Measurements from ENCODE around the gene NCOA6. TPM values are rescaled to one million over a fixed set of nuclear protein-coding genes. Genes with fewer than 3 reads are reported as not detected.
A peak's percentile ranks its signal among the peaks of the same experiment; 100 is the strongest.

Gene NCOA6
- total RNA-seq, 1 experiment from 2014 or later = 35.1 TPM

- peaks cover 8% of the 10 kb centered on the region for H4K20me1 ChIP-seq (ENCODE audit: insufficient read depth)
- TF ChIP-seq EZH2 (IDR thresholded peaks at IDR 0.05; ENCODE audit: low read depth) = no peak
- TF ChIP-seq, protein P1, sequence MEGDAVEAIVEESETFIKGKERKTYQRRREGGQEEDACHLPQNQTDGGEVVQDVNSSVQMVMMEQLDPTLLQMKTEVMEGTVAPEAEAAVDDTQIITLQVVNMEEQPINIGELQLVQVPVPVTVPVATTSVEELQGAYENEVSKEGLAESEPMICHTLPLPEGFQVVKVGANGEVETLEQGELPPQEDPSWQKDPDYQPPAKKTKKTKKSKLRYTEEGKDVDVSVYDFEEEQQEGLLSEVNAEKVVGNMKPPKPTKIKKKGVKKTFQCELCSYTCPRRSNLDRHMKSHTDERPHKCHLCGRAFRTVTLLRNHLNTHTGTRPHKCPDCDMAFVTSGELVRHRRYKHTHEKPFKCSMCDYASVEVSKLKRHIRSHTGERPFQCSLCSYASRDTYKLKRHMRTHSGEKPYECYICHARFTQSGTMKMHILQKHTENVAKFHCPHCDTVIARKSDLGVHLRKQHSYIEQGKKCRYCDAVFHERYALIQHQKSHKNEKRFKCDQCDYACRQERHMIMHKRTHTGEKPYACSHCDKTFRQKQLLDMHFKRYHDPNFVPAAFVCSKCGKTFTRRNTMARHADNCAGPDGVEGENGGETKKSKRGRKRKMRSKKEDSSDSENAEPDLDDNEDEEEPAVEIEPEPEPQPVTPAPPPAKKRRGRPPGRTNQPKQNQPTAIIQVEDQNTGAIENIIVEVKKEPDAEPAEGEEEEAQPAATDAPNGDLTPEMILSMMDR (conservative IDR thresholded peaks at IDR 0.05) = no peak
- POLR2A ChIA-PET (ENCODE audit: unreplicated experiment) = interaction anchor here (0.7 kb wide), 1 partner anchor 543 kb away, joined by 4 read pairs; no protein-coding TSS in a partner anchor
Observed at GRCh38 chr20:34710861-34711574, 114.4 kb downstream of the NCOA6 start.

GRCh38 chr20:34710568-34710839, 114.9 kb downstream of the NCOA6 start:
- POLR2A ChIA-PET (ENCODE audit: unreplicated experiment) = interaction anchor here (0.7 kb wide), 1 partner anchor 544 kb away, joined by 4 read pairs; no protein-coding TSS in a partner anchor
- no peaks in the 10 kb centered on the region for H3K9me3 ChIP-seq (ENCODE audit: insufficient read depth, low read depth)
- CTCF ChIA-PET = interaction anchor here (0.6 to 0.7 kb wide), 2 partner anchors 59 to 440 kb away, joined by 4 to 6 read pairs; no protein-coding TSS in a partner anchor
- no peaks in the 10 kb centered on the region for H3K79me2 ChIP-seq (ENCODE audit: low read depth)
- BruUV-seq (replicated peaks) = no TSS peak
- no peak for DNase-seq
- H3K36me3 ChIP-seq (ENCODE audit: low read depth) = peaks cover 6% of the 10 kb centered on the region; the same call in 1 of the 2 replicates
- no peak overlapping the region for H2AFZ ChIP-seq
- intact Hi-C loops (cut with micrococcal nuclease; ENCODE audit: unreplicated experiment) = no loop called here
- H3K27me3 ChIP-seq (ENCODE audit: insufficient read depth, low read depth) = no peaks in the 10 kb centered on the region
- no peak overlapping the region for H3K27ac ChIP-seq
- H3K4me2 ChIP-seq = no peak overlapping the region
- no peak overlapping the region for H3K4me3 ChIP-seq
- peaks cover 8% of the 10 kb centered on the region for H4K20me1 ChIP-seq (ENCODE audit: insufficient read depth)
- TF ChIP-seq, protein P1 (conservative IDR thresholded peaks at IDR 0.05) = no peak
- no peak for TF ChIP-seq EZH2 (IDR thresholded peaks at IDR 0.05; ENCODE audit: low read depth)
- peaks cover 57% of the 10 kb centered on the region for H3F3A ChIP-seq (ENCODE audit: insufficient read depth, low read depth)
- H3K9me2 ChIP-seq (ENCODE audit: insufficient read depth) = no peaks in the 10 kb centered on the region
- peaks cover 41% of the 10 kb centered on the region for H3K4me1 ChIP-seq (replicated peaks; ENCODE audit: insufficient read depth)

More at GRCh38 chr20:34710861-34711574, 114.4 kb downstream of the NCOA6 start:
- peaks cover 51% of the 10 kb centered on the region for H3F3A ChIP-seq (ENCODE audit: insufficient read depth, low read depth)
- no peaks in the 10 kb centered on the region for H3K79me2 ChIP-seq (ENCODE audit: low read depth)
- intact Hi-C loops (cut with micrococcal nuclease; ENCODE audit: unreplicated experiment) = no loop called here
- H3K9me3 ChIP-seq (ENCODE audit: insufficient read depth, low read depth) = no peaks in the 10 kb centered on the region
- no peaks in the 10 kb centered on the region for H3K27me3 ChIP-seq (ENCODE audit: insufficient read depth, low read depth)
- no TSS peak for BruUV-seq (replicated peaks)
- H3K27ac ChIP-seq = no peak overlapping the region
- DNase-seq = no peak
- H3K4me1 ChIP-seq (replicated peaks; ENCODE audit: insufficient read depth) = peaks cover 36% of the 10 kb centered on the region
- H3K4me3 ChIP-seq = no peak overlapping the region
- H3K4me2 ChIP-seq = no peak overlapping the region
- peaks cover 6% of the 10 kb centered on the region; the same call in 1 of the 2 replicates for H3K36me3 ChIP-seq (ENCODE audit: low read depth)
- CTCF ChIA-PET = interaction anchor here (0.5 to 0.7 kb wide), 3 partner anchors 59 to 709 kb away, joined by 3 to 6 read pairs (median 4); no protein-coding TSS in a partner anchor
- no peak overlapping the region for H2AFZ ChIP-seq
- no peaks in the 10 kb centered on the region for H3K9me2 ChIP-seq (ENCODE audit: insufficient read depth)

GRCh38 chr20:34709831-34710567, 115.5 kb downstream of the NCOA6 start:
- no peaks in the 10 kb centered on the region for H3K9me2 ChIP-seq (ENCODE audit: insufficient read depth)
- no peaks in the 10 kb centered on the region for H3K79me2 ChIP-seq (ENCODE audit: low read depth)
- peaks cover 62% of the 10 kb centered on the region for H3F3A ChIP-seq (ENCODE audit: insufficient read depth, low read depth)
- no TSS peak for BruUV-seq (replicated peaks)
- no peaks in the 10 kb centered on the region for H3K27me3 ChIP-seq (ENCODE audit: insufficient read depth, low read depth)
- ChIA-PET CTCF (interaction anchor here (0.6 kb wide), 1 partner anchor 131 kb away, joined by 3 read pairs; no protein-coding TSS in a partner anchor), POLR2A (ENCODE audit: unreplicated experiment) (interaction anchor here (0.7 kb wide), 1 partner anchor 544 kb away, joined by 4 read pairs; no protein-coding TSS in a partner anchor)
- H3K27ac ChIP-seq = no peak overlapping the region
- intact Hi-C loops (cut with micrococcal nuclease; ENCODE audit: unreplicated experiment) = loop anchor here (1.0 to 5.0 kb wide), 3 partner anchors 131 to 518 kb away; no protein-coding TSS in a partner anchor
- H3K4me3 ChIP-seq = peak overlapping the region; percentile 87
- H3K36me3 ChIP-seq (ENCODE audit: low read depth) = peaks cover 6% of the 10 kb centered on the region; the same call in 1 of the 2 replicates
- H2AFZ ChIP-seq = peak overlapping the region; percentile 96
- peak overlapping the region; percentile 88 for H3K4me2 ChIP-seq
- TF ChIP-seq EZH2 (IDR thresholded peaks at IDR 0.05; ENCODE audit: low read depth) = no peak
- TF ChIP-seq, protein P1 (conservative IDR thresholded peaks at IDR 0.05) = peak; percentile 32; the same call in 1 of the 2 replicates
- peak in 1 of 2 experiments; percentile 78 for DNase-seq
- H4K20me1 ChIP-seq (ENCODE audit: insufficient read depth) = peaks cover 8% of the 10 kb centered on the region
- no peaks in the 10 kb centered on the region for H3K9me3 ChIP-seq (ENCODE audit: insufficient read depth, low read depth)
- peaks cover 46% of the 10 kb centered on the region for H3K4me1 ChIP-seq (replicated peaks; ENCODE audit: insufficient read depth)

Data from PC-9 (cell line).